ENCODE measurements around the gene UBE2C. TPM values are rescaled to one million over a fixed set of nuclear protein-coding genes. Genes with fewer than 3 reads are reported as not detected.
"Not testable (repeated sequence)": the region's sequence is repeated elsewhere in the genome, so short reads cannot be mapped to it uniquely, and the experiment has no call there.

UBE2C gene
- 10 to 100 TPM; 21.4 to 22.0 TPM for total RNA-seq
- polyA plus RNA-seq (ENCODE audit: insufficient read depth, low read depth, low replicate concordance), result 36.7 TPM
- long read RNA-seq, donor 1, transcript UBE2C-204 (6 exons, 850 nt), result major isoform, 27 of 36 reads
- long read RNA-seq, donor 1, partial matches to known transcripts, result 6 of 36 reads
- long read RNA-seq, donor 1, other reads (novel, unspliced or antisense), result 0 of 36 reads
- long read RNA-seq, donor 2, transcript UBE2C-204 (6 exons, 850 nt), result major isoform, 22 of 36 reads
- long read RNA-seq, donor 2, partial matches to known transcripts, result 13 of 36 reads
- long read RNA-seq, donor 2, other reads (novel, unspliced or antisense), result 0 of 36 reads

GRCh38 chr20:45812157-45813005, at the start of gene UBE2C:
UBE2C (plus strand) TSS chr20:45812644; CDS start chr20:45812696, 52 bp downstream.
- TF ChIP-seq POLR2A (IDR thresholded peaks at IDR 0.05) (no peak), CTCF (IDR thresholded peaks at IDR 0.05) (no peak)
- DNase-seq, result peak; percentile 99
- no peaks in the 10 kb centered on the region for H3K27me3 ChIP-seq
- no peaks in the 10 kb centered on the region for H3K9me3 ChIP-seq
- WGBS, 2 donors, result 1% methylated on average over 45 to 65 of the region's 65 CpGs
- H3K36me3 ChIP-seq (ENCODE audit: low read depth, missing control alignments), result no peaks in the 10 kb centered on the region
- peaks cover 6% of the 10 kb centered on the region for H3K4me1 ChIP-seq
- peak within 1 kb of the TSS; percentile 56 to 57 for H3K4me3 ChIP-seq
- intact Hi-C loops (cut with DNase I; ENCODE audit: low total_unique reads), result loop anchor here (10.0 kb wide), 1 partner anchor 152 kb away; no protein-coding TSS in a partner anchor
- no peak within 1 kb of the TSS for H3K27ac ChIP-seq

- H3K27ac ChIP-seq; intact Hi-C loops (cut with DNase I; ENCODE audit: low total_unique reads); H3K9me3 ChIP-seq; H3K4me3 ChIP-seq; H3K27me3 ChIP-seq; DNase-seq; H3K4me1 ChIP-seq; H3K36me3 ChIP-seq (ENCODE audit: low read depth, missing control alignments): not testable (repeated sequence)
- 80 to 84% methylated on average over 13 of the region's 13 CpGs for WGBS, 2 donors
Measured at GRCh38 chr20:45764618-45765282, 47.7 kb upstream of the UBE2C start.

- intact Hi-C loops (cut with DNase I; ENCODE audit: low total_unique reads), result no loop called here
- 61 to 71% methylated on average over 4 of the region's 4 CpGs for whole genome bisulfite sequencing, 2 donors
Measured at GRCh38 chr20:45765307-45765875, 47.1 kb upstream of the UBE2C start.

GRCh38 chr20:45765980-45766379, 46.5 kb upstream of the UBE2C start:
- DNase-seq, result no peak
- Histone ChIP-seq H3K27me3 (no peaks in the 10 kb centered on the region), H3K27ac (no peak overlapping the region), H3K4me3 (no peak overlapping the region), H3K36me3 (ENCODE audit: low read depth, missing control alignments) (no peaks in the 10 kb centered on the region), H3K4me1 (no peaks in the 10 kb centered on the region), H3K9me3 (no peaks in the 10 kb centered on the region)
- intact Hi-C loops (cut with DNase I; ENCODE audit: low total_unique reads), result no loop called here
- WGBS, 2 donors, result 57 to 81% methylated on average over 3 of the region's 3 CpGs
- TF ChIP-seq CTCF (IDR thresholded peaks at IDR 0.05) (no peak), POLR2A (IDR thresholded peaks at IDR 0.05) (no peak)

More at GRCh38 chr20:45765307-45765875, 47.1 kb upstream of the UBE2C start:
- Histone ChIP-seq H3K27ac (no peak overlapping the region), H3K4me3 (no peak overlapping the region), H3K4me1 (no peaks in the 10 kb centered on the region), H3K9me3 (no peaks in the 10 kb centered on the region), H3K27me3 (no peaks in the 10 kb centered on the region), H3K36me3 (ENCODE audit: low read depth, missing control alignments) (no peaks in the 10 kb centered on the region)
- DNase-seq, result no peak
- TF ChIP-seq POLR2A (IDR thresholded peaks at IDR 0.05), result no peak
- no peak for TF ChIP-seq CTCF (IDR thresholded peaks at IDR 0.05)

GRCh38 chr20:45768479-45768878, 44.0 kb upstream of the UBE2C start:
- DNase-seq, result no peak
- Histone ChIP-seq H3K4me1 (peaks cover 6% of the 10 kb centered on the region), H3K9me3 (no peaks in the 10 kb centered on the region), H3K4me3 (no peak overlapping the region), H3K27ac (no peak overlapping the region), H3K36me3 (ENCODE audit: low read depth, missing control alignments) (no peaks in the 10 kb centered on the region), H3K27me3 (no peaks in the 10 kb centered on the region)
- TF ChIP-seq POLR2A (IDR thresholded peaks at IDR 0.05) (no peak), CTCF (IDR thresholded peaks at IDR 0.05) (no peak)
- intact Hi-C loops (cut with DNase I; ENCODE audit: low total_unique reads), result no loop called here

All from testis (tissue), 5 donors.